K562 (cell line): Measurements from ENCODE around the gene AGPAT3. TPM values are rescaled to one million over a fixed set of nuclear protein-coding genes. Genes with fewer than 3 reads are reported as not detected.

Experiments
- BCOR ChIP-seq: fragments of 450-650 bp; IDR thresholded peaks from 2 replicates; pipeline ENCODE4 v1.6.1; 2016
- CHD4 ChIP-seq: fragments of 200-600 bp; sonication (generic); IDR thresholded peaks from 3 replicates; pipeline ENCODE4 v1.6.1; 2012; ENCODE audit warnings: low read depth, mild to moderate bottlenecking, mixed read lengths, low read length, inconsistent platforms; ENCODE audit not compliant: insufficient read depth, insufficient replicate concordance, poor library complexity, severe bottlenecking
- CLOCK ChIP-seq: fragments of 250-450 bp; sonication (Bioruptor Pico); IDR thresholded peaks from 2 replicates; pipeline ENCODE4 v1.4.0; 2020; ENCODE audit warnings: mild to moderate bottlenecking, moderate library complexity, borderline replicate concordance
- EGR1 ChIP-seq: fragments of 450-650 bp; conservative IDR thresholded peaks from 2 replicates; pipeline ENCODE4 v1.6.1; 2017; ENCODE audit warnings: mild to moderate bottlenecking
- ELF2 ChIP-seq: fragments of 250-450 bp; sonication (Bioruptor Pico); IDR thresholded peaks from 2 replicates; pipeline ENCODE4 v1.5.0; 2021; ENCODE audit warnings: mild to moderate bottlenecking
- JUN ChIP-seq, 2 experiments: sonication (generic) in 1 of 2; formaldehyde crosslinking in 1 of 2; IDR thresholded peaks; 2 replicates each; pipeline versions ENCODE4 v1.6.1 to v1.8.0; 2012 to 2022; ENCODE audit warnings: borderline replicate concordance in 2 of 2, mild to moderate bottlenecking in 2 of 2, improper control_type of control experiment in 1 of 2, low read depth in 1 of 2, low read length in 1 of 2, missing genetic modification reagents in 1 of 2
- KDM1A ChIP-seq, 2 experiments: fragments of 450-650 bp; IDR thresholded peaks; 2 replicates each; pipeline ENCODE4 v1.6.1; 2016; ENCODE audit warnings: mild to moderate bottlenecking in 2 of 2
- MEIS2 ChIP-seq: fragments of 450-650 bp; IDR thresholded peaks from 2 replicates; pipeline ENCODE4 v1.6.1; 2014; ENCODE audit warnings: mild to moderate bottlenecking; ENCODE audit not compliant: partially characterized antibody
- RBBP5 ChIP-seq: fragments of 200-600 bp; sonication (generic); IDR thresholded peaks from 2 replicates; pipeline ENCODE4 v1.6.1; 2012; ENCODE audit warnings: borderline replicate concordance, mild to moderate bottlenecking, low read length, control low read depth, inconsistent platforms; ENCODE audit not compliant: insufficient read depth, poor library complexity, severe bottlenecking
- RHOXF2B ChIP-seq: fragments of 250-450 bp; sonication (Bioruptor Pico); conservative IDR thresholded peaks from 2 replicates; pipeline ENCODE4 v1.5.1; 2021
- SMARCA5 ChIP-seq: fragments of 450-650 bp; IDR thresholded peaks from 2 replicates; pipeline ENCODE4 v1.6.1; 2016
- SOX6 ChIP-seq: fragments of 450-650 bp; IDR thresholded peaks from 2 replicates; pipeline ENCODE4 v1.6.1; 2014; ENCODE audit warnings: mild to moderate bottlenecking
- SP1 ChIP-seq: sonication (generic); formaldehyde crosslinking; IDR thresholded peaks from 2 replicates; pipeline ENCODE4 v1.8.1; 2022; ENCODE audit warnings: mild to moderate bottlenecking, missing genetic modification reagents
- SP2 ChIP-seq: IDR thresholded peaks from 2 replicates; pipeline ENCODE4 v1.6.1; 2011; ENCODE audit warnings: mild to moderate bottlenecking, low read depth, low read length, moderate library complexity; ENCODE audit not compliant: poor library complexity, severe bottlenecking; ENCODE audit errors: extremely low read depth
- TRIM28 ChIP-seq: fragments of 450-650 bp; IDR thresholded peaks from 2 replicates; pipeline ENCODE4 v1.6.1; 2017
- ZNF274 ChIP-seq: IDR thresholded peaks from 2 replicates; pipeline ENCODE4 v1.6.1; 2011; ENCODE audit warnings: low read depth, mild to moderate bottlenecking, low read length, moderate library complexity, borderline replicate concordance
- ZNF586 ChIP-seq: fragments of 450-650 bp; formaldehyde crosslinking; conservative IDR thresholded peaks from 2 replicates; pipeline ENCODE4 v1.4.0; 2020; ENCODE audit warnings: mild to moderate bottlenecking, moderate library complexity
- ZNF76 ChIP-seq: fragments of 250-450 bp; sonication (Bioruptor Pico); IDR thresholded peaks from 2 replicates; pipeline ENCODE4 v1.4.0; 2020; ENCODE audit warnings: mild to moderate bottlenecking, moderate library complexity, borderline replicate concordance
- ZNF766 ChIP-seq: fragments of 200-800 bp; sonication (Bioruptor generic); conservative IDR thresholded peaks from 2 replicates; pipeline ENCODE4 v1.6.1; 2016; ENCODE audit warnings: missing genetic modification characterization, missing compliant biosample characterization
- polyA plus RNA-seq, 8 experiments: library from polyadenylated mRNA; depleted of rRNA in 4 of 8; stranded (reverse) in 5 of 8; unstranded in 3 of 8; fragments of >200 nt; fragmentation: Nextera tagmentation in 2 of 8; fragmentation: Illumina TruSeq in 1 of 8; extraction: Ambion mirVana in 2 of 8; extraction: Trizol in 1 of 8; gene quantifications; 2 replicates each; pipeline versions ENCODE4 v1.2.1 to v1.2.3, GENCODE V29; 2011 to 2014; ENCODE audit warnings: inconsistent platforms in 1 of 8, missing spikeins in 1 of 8
- total RNA-seq, 7 experiments: library from RNA; depleted of rRNA in 6 of 7; stranded (reverse); fragments of >200 nt in 6 of 7; fragmentation: Illumina TruSeq in 2 of 7; extraction: Trizol in 2 of 7; gene quantifications; 2 replicates each; pipeline versions ENCODE4 v1.2.1 to v1.2.3, GENCODE V29; 2011 to 2021; ENCODE audit warnings: low replicate concordance in 1 of 7
- TF ChIP-seq, protein P1 (sequence below): fragments of 450-650 bp; IDR thresholded peaks from 2 replicates; pipeline ENCODE4 v1.6.1; 2016; ENCODE audit warnings: borderline replicate concordance
- TF ChIP-seq, protein P2 (sequence below): IDR thresholded peaks from 2 replicates; pipeline ENCODE4 v1.6.1; 2014; ENCODE audit warnings: antibody characterized with exemption

AGPAT3 gene
- total and polyA plus RNA-seq, 9 of the 15 experiments (the other 6 are each of a cell fraction or from before 2014, with no cell fraction given): 1.5 to 88.4 (median 35.7) TPM

- TF ChIP-seq ZNF586 (CRISPR knock-in tag) (no peak), EGR1 (peak; percentile 99), BCOR (peak; percentile 24; the same call in 1 of the 2 replicates), RHOXF2B (CRISPR knock-in tag) (no peak), SP1 (CRISPR knock-in tag) (peak; percentile 64; the same call in 1 of the 2 replicates), MEIS2 (peak; percentile 70), SMARCA5 (no peak), CHD4 (peak; percentile 68), ELF2 (no peak), ZNF76 (CRISPR knock-in tag) (no peak), ZNF274 (no peak), TRIM28 (0 out of 2 replicates have a peak, but pooled peaks have one; percentile 18), CLOCK (CRISPR knock-in tag) (no peak), RBBP5 (peak; percentile 72), KDM1A (IDR thresholded peaks at IDR 0.05) (peak; percentile 80 to 85), JUN (IDR thresholded peaks at IDR 0.05; ENCODE audit: borderline replicate concordance, low read depth, low read length) (peak; percentile 98), JUN (CRISPR knock-in tag; IDR thresholded peaks at IDR 0.05; ENCODE audit: borderline replicate concordance) (no peak), ZNF766 (0 out of 2 replicates have a peak, but pooled peaks have one; percentile 19), SP2 (no peak), SOX6 (peak; percentile 83)
- TF ChIP-seq, protein P1, sequence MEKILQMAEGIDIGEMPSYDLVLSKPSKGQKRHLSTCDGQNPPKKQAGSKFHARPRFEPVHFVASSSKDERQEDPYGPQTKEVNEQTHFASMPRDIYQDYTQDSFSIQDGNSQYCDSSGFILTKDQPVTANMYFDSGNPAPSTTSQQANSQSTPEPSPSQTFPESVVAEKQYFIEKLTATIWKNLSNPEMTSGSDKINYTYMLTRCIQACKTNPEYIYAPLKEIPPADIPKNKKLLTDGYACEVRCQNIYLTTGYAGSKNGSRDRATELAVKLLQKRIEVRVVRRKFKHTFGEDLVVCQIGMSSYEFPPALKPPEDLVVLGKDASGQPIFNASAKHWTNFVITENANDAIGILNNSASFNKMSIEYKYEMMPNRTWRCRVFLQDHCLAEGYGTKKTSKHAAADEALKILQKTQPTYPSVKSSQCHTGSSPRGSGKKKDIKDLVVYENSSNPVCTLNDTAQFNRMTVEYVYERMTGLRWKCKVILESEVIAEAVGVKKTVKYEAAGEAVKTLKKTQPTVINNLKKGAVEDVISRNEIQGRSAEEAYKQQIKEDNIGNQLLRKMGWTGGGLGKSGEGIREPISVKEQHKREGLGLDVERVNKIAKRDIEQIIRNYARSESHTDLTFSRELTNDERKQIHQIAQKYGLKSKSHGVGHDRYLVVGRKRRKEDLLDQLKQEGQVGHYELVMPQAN: peak; percentile 66; the same call in 1 of the 2 replicates
- TF ChIP-seq, protein P2, sequence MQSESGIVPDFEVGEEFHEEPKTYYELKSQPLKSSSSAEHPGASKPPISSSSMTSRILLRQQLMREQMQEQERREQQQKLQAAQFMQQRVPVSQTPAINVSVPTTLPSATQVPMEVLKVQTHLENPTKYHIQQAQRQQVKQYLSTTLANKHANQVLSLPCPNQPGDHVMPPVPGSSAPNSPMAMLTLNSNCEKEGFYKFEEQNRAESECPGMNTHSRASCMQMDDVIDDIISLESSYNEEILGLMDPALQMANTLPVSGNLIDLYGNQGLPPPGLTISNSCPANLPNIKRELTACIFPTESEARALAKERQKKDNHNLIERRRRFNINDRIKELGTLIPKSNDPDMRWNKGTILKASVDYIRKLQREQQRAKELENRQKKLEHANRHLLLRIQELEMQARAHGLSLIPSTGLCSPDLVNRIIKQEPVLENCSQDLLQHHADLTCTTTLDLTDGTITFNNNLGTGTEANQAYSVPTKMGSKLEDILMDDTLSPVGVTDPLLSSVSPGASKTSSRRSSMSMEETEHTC: peak; percentile 70; the same call in 1 of the 2 replicates
These were observed 57.2 kb downstream of the AGPAT3 start (continued) for GRCh38 chr21:43921979-43922945.
